NCI-H2081 (cell line): Measurements from ENCODE around the gene FZD4.
"Not testable (repeated sequence)": the region's sequence is repeated elsewhere in the genome, so short reads cannot be mapped to it uniquely, and the experiment has no call there.

Experiments
- DNase-seq, 2 experiments: peaks; one replicate each; lab custom pipeline; 2025; lab: John Stamatoyannopoulos, UW

The FZD4 gene

GRCh38 chr11:86937193-86937806 lies 17.9 kb downstream of the FZD4 start:
- not testable (repeated sequence) for DNase-seq

- no peak for DNase-seq
Observed at GRCh38 chr11:86934926-86935579, 20.1 kb downstream of the FZD4 start.

GRCh38 chr11:86934582-86934900 lies 20.7 kb downstream of the FZD4 start:
- DNase-seq, result no peak

GRCh38 chr11:86933891-86934581 lies 21.2 kb downstream of the FZD4 start:
- no peak for DNase-seq

DNA sequence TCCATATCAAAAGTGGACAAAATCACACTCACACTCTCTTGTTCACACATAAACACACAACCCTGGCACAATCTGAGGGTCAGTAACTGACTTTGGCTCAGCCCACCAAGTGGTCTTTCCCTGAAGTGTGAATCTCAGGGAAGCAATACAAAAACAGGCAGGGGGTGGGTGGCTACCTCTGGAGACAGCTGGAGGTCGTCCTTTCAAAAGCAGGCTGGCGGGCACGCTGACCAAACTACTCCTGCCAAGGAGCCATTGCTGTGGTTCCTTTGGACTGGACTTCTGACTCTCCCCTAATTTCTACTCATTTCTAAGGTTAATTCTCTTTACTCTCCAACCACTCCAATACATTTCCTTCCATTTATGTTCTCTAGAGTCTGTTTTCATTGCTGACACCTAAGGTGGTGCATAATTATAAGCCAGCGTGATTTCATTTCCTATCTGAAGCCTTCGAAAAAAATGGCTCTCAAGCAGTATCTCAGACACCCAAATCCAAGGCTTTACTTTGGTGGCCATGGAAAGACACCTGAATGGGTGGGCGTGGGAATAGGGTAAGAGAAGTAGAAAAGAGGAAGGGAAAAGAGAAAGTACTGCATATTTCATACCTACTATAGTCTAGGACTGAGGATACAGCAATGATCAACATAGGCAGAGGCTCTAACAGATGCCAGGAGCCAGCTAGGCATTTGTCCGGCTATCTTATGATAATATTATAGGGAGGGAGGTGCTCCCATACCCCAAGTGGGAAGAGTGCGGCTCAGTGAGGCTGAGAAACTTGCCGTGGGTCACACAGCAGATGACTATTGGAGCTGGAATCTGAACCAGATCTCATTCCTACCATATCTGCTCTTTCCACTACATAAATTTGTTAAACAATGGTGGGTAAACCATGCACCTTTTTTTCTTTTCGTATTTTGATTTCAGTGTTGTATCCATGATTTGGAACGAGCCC lies 22.0 kb downstream of the FZD4 start:
- no peak for DNase-seq

- DNase-seq, result no peak
Observed at GRCh38 chr11:86932259-86932585, 23.0 kb downstream of the FZD4 start.

DNA sequence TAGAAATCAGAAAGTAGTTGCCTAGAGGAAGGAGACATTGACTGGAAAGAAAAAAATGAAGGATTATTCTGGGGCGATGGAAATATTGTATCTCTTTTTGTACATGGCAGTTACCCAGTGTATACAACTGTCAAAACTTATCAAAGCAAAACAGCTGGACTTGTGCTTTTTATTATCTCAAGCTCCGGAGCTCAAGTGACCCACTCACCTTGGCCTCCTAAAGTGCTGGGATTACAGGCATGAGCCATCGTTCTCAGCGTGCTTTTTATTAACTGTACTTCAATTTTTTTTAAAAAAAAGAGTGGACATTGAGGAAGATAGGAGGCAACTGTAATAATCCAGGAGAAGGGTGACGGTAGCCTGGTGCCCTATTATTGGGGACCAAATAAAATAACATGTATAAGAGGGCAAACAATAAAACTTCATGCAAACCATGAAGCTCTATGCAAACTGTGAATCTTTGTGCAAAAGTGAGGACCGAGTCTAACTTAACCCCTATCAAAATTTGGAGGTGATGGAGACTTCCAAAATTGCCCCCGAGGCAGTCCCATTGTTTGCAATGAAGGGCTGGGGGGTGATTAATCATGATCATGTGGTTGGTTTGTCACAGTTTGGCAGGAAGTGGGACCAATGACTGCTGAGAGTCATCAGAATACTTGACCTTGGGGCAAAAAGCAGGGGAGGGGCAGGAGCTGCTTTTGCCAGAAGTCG lies 23.5 kb downstream of the FZD4 start:
- peak in 1 of 2 experiments; percentile 40 for DNase-seq

DNA sequence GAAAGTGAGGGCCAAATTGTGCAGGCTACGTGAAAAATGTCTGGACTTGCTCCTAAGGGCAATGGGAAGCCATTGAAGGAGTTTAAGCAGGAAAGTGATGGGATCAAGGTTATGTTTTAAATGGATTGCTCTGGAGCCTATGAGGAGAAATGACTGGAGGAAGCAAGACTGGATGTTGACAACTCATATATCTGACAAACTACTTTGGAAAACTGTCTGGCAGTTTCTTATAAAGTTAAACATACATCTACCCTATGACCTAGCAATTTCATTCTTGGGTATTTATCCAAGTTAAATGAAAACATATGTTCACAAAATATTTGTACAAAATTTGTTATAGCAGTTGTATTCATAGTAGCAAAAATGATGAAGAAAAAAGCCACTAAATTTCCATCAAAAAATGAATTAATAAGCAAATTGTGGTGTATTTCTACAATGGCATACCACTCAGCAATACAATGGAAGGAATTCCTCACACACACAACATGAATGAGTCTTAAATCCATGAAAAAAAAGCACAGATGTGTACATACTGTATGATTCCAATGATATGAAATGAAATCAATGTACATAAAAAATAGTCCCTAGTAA lies 24.1 kb downstream of the FZD4 start:
- DNase-seq, result no peak

- DNase-seq, result no peak
Observed at GRCh38 chr11:86926975-86927374, 28.2 kb downstream of the FZD4 start.

GRCh38 chr11:86923999-86924766 lies 31.0 kb downstream of the FZD4 start:
- no peak for DNase-seq

- no peak for DNase-seq
Observed at GRCh38 chr11:86922225-86922624, 33.0 kb downstream of the FZD4 start.

DNA sequence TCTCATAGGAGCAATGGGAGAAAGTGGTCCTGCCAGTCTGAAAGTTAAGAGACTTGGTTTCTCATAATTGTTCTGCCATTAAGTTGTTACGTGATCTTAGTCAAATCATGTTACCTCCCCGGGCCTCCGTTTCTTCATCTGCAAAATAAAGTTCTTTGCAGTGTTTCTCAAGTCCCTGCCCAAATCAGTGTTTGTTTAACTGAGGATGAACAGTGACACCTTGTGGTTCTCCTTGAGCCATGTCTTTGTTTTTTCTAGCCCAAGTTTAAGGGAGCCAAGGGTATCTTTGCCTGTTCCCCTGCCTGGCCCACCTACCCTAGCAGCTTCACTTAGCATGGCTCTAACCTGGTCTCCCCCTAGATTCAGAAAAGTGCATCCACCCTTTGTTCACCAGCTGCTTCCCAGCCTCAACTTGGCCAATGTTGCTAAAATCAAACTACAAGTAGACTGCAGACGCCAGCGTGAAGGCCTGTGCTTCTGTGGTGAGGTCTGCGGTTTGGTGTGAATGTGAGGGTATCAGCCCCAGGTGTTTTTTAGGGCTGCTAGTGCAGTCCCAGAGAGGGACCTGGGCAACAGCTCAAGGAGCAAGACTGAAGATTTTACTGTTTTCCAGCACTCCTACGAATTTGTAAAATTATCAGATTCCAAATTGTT lies 35.5 kb downstream of the FZD4 start:
- DNase-seq, result peak in 1 of 2 experiments; percentile 46

DNA sequence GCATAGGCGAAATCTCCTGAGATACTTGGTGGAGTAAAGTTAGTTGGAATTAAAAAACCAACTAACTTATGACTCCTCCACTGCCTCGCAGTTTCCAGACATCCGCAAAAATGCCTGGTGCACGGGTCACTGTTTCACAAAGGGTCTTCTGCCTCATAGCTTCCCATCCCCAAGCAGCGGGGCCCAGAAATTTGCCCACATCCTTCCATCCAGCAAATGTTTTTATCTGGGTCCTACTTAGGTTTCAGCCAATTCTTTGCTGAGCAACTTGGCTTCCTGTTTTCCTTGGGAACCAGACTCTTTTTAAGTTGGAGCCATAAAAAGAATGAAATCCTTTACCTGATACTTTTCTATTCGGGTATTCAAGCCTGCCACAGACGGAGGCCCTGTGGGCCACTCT lies 36.2 kb downstream of the FZD4 start:
- DNase-seq, result no peak

- DNase-seq, result no peak
Observed at GRCh38 chr11:86918496-86918895, 36.7 kb downstream of the FZD4 start.

DNA sequence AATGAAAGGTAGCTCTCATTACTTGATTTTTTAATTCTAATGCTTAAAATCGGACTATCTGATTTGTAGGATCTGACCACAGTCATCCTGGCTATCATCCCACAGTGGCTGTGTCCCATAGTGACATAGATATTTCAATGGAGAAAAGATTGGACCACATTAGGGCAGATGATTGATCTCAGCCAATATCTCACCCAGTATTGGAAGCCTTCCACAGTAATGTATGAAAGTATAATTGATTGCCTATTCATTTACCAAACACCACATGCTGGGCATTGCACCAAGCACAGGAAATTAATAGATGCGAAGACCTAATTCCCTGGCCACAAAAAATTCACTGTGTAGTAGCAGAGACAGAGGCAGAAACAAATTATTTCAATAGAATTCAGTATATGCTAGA lies 37.6 kb downstream of the FZD4 start:
- no peak for DNase-seq

GRCh38 chr11:86916330-86916729 lies 38.9 kb downstream of the FZD4 start:
- no peak for DNase-seq

GRCh38 chr11:86915850-86916249 lies 39.3 kb downstream of the FZD4 start:
- DNase-seq, result not testable (repeated sequence)

GRCh38 chr11:86914865-86915519 lies 40.2 kb downstream of the FZD4 start:
- DNase-seq, result no peak

GRCh38 chr11:86912238-86912637 lies 43.0 kb downstream of the FZD4 start:
- DNase-seq, result no peak

GRCh38 chr11:86910592-86910991 lies 44.6 kb downstream of the FZD4 start:
- no peak for DNase-seq
